HepG2 (cell line): ENCODE results near the gene FKBP1B. TPM values are rescaled to one million over a fixed set of nuclear protein-coding genes. Genes with fewer than 3 reads are reported as not detected.

Experiments
- KAT7 ChIP-seq: IDR thresholded peaks from 2 replicates; pipeline ENCODE4 v1.6.1; 2018; ENCODE audit warnings: borderline replicate concordance, missing compliant biosample characterization
- KDM4B ChIP-seq: sonication (generic); formaldehyde crosslinking; IDR thresholded peaks from 2 replicates; pipeline ENCODE4 v1.4.0; 2020; ENCODE audit warnings: missing genetic modification reagents
- RFX1 ChIP-seq: fragments of 450-650 bp; IDR thresholded peaks from 2 replicates; pipeline ENCODE4 v1.6.1; 2017
- RNF219 ChIP-seq: sonication (generic); formaldehyde crosslinking; IDR thresholded peaks from 2 replicates; pipeline ENCODE4 v1.5.0; 2020; ENCODE audit warnings: mild to moderate bottlenecking, missing genetic modification reagents
- ZNF138 ChIP-seq: sonication (generic); formaldehyde crosslinking; IDR thresholded peaks from 2 replicates; pipeline ENCODE4 v1.5.0; 2020; ENCODE audit warnings: mild to moderate bottlenecking, low read depth, missing genetic modification reagents
- ZNF318 ChIP-seq: sonication (generic); formaldehyde crosslinking; IDR thresholded peaks from 2 replicates; pipeline ENCODE4 v1.4.0; 2020; ENCODE audit warnings: mild to moderate bottlenecking, missing genetic modification reagents
- ZNF343 ChIP-seq: sonication (generic); formaldehyde crosslinking; IDR thresholded peaks from 2 replicates; pipeline ENCODE4 v1.4.0; 2020; ENCODE audit warnings: mild to moderate bottlenecking, missing genetic modification reagents
- ZNF414 ChIP-seq: sonication (generic); formaldehyde crosslinking; IDR thresholded peaks from 2 replicates; pipeline ENCODE4 v1.5.0; 2020; ENCODE audit warnings: missing genetic modification reagents
- ZNF639 ChIP-seq: conservative IDR thresholded peaks from 2 replicates; pipeline ENCODE4 v1.6.1; 2018; ENCODE audit warnings: missing genetic modification reagents
- ZNF710 ChIP-seq: sonication (generic); formaldehyde crosslinking; IDR thresholded peaks from 2 replicates; pipeline ENCODE4 v1.5.0; 2020; ENCODE audit warnings: mild to moderate bottlenecking, missing genetic modification reagents, borderline replicate concordance
- ZNF788 ChIP-seq: sonication (generic); formaldehyde crosslinking; IDR thresholded peaks from 2 replicates; pipeline ENCODE4 v1.5.0; 2020; ENCODE audit warnings: mild to moderate bottlenecking, missing genetic modification reagents, borderline replicate concordance
- polyA plus RNA-seq, 8 experiments: library from polyadenylated mRNA; depleted of rRNA in 3 of 8; stranded (reverse) in 7 of 8; unstranded in 1 of 8; fragments of >200 nt; fragmentation: Illumina TruSeq in 4 of 8; extraction: Trizol in 4 of 8; gene quantifications; 2 replicates each; pipeline versions ENCODE4 v1.2.1 to v1.2.3, GENCODE V29; 2011 to 2016; ENCODE audit warnings: low read depth in 4 of 8, missing spikeins in 1 of 8, mixed read lengths in 1 of 8; ENCODE audit not compliant: insufficient read depth in 1 of 8
- total RNA-seq, 5 experiments: library from RNA; depleted of rRNA; stranded (reverse); fragments of >200 nt; fragmentation: Illumina TruSeq; extraction: Trizol; gene quantifications; 2 replicates each; pipeline ENCODE4 v1.2.3, GENCODE V29; 2016; ENCODE audit warnings: low read depth in 1 of 5

The FKBP1B gene
- total and polyA plus RNA-seq, 2 of the 13 experiments (the other 11 are each of a cell fraction or from before 2014, with no cell fraction given) = 35.2 to 96.3 TPM

DNA sequence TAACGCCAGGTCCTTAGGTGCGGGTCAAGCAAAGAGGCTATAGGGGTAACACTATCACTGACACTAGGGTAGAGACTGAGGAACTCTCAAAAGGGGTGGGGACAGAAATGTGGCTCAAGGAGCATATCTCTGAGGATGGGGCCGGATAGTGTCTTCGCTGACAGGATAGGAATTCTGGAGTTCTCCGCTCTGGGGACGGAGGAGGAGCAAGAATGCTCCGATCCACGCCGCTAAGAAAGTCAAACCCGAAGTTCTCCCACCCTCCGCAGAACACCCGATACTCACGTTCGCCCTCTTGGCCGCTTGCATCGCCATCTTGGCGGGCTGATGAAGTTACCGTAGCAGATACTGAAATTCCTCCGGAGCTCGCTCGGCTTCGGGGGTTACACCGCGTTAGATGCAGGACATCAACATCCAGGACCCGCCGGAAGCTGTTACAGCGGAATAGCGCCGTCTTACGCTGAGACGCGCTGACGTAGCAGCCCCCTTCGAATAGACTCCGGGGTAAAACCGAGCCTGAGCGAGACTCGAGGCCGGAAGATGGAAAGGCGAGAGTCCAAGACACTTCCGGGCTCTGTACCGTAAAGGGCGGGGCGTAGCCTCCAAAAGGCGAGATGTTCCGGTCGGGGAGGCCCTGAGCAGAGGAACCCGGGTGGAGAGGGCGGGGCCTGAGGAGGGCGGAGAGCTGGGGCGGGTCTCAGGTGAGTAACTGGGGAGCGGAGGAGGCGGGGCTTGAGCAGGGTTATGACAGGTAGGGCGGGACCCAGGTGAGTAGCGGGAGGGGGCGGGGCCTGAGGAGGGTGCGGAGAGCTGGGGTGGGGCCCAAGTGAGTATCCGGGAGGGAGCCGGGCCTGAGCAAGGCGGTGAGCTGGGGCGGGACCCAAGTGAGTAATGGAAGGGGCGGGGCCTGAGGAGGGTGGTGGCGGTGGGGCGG lies 26.6 kb downstream of the FKBP1B start, which contains the start of gene SF3B6 (continued):
- TF ChIP-seq ZNF318 (CRISPR knock-in tag) = peak; percentile 94
- no peak for TF ChIP-seq RFX1
- peak; percentile 95 for TF ChIP-seq KAT7 (CRISPR knock-in tag)
- TF ChIP-seq KDM4B = no peak
- TF ChIP-seq ZNF414 = peak; percentile 89; the same call in 1 of the 2 replicates
- peak; percentile 99 for TF ChIP-seq ZNF639 (CRISPR knock-in tag)
- peak; percentile 99; the same call in 1 of the 2 replicates for TF ChIP-seq ZNF788 (CRISPR knock-in tag)
- peak; percentile 96; the same call in 1 of the 2 replicates for TF ChIP-seq RNF219 (CRISPR knock-in tag)
- TF ChIP-seq ZNF710 = peak; percentile 89; the same call in 1 of the 2 replicates
- 0 out of 2 replicates have a peak, but pooled peaks have one; percentile 67 for TF ChIP-seq ZNF343 (CRISPR knock-in tag)
- TF ChIP-seq ZNF138 (CRISPR knock-in tag) = no peak
